Bronchial epithelial cell (primary cell): ENCODE measurements around the gene MOV10L1. TPM values are rescaled to one million over a fixed set of nuclear protein-coding genes. Genes with fewer than 3 reads are reported as not detected.

Source experiments
- DNase-seq: peaks from one replicate; pipeline ENCODE4 v3.0.0-alpha.2; 2010; ENCODE audit warnings: low read depth
- FAIRE-seq: peaks from 2 replicates; lab custom pipeline; 2011; peaks lifted over from hg19 to GRCh38; lab: Jason Lieb, UNC
- H3K27me3 ChIP-seq: 2 replicates; pipeline ENCODE4 v1.5.1; 2011; ENCODE audit warnings: low read length; ENCODE audit not compliant: control insufficient read depth, insufficient read depth
- H3K36me3 ChIP-seq: 2 replicates; pipeline ENCODE4 v1.5.1; 2011; ENCODE audit warnings: low read length; ENCODE audit not compliant: control insufficient read depth, insufficient read depth
- H3K4me3 ChIP-seq: 2 replicates; pipeline ENCODE4 v1.5.1; 2011; ENCODE audit warnings: mild to moderate bottlenecking, low read depth, low read length, control low read depth
- total RNA-seq: library from RNA; depleted of rRNA; stranded (reverse); fragments of >200 nt; gene quantifications from 2 replicates; pipeline ENCODE4 v1.2.1, GENCODE V29; 2014
- TF ChIP-seq, protein P1 (sequence below): IDR thresholded peaks from 2 replicates; pipeline ENCODE4 v1.5.1; 2011; ENCODE audit warnings: mild to moderate bottlenecking, moderate library complexity, low read length, control low read depth, inconsistent platforms; ENCODE audit not compliant: insufficient read depth, severe bottlenecking

MOV10L1 gene
- total RNA-seq, 1 donor from 2014 or later = 0.26 TPM

DNA sequence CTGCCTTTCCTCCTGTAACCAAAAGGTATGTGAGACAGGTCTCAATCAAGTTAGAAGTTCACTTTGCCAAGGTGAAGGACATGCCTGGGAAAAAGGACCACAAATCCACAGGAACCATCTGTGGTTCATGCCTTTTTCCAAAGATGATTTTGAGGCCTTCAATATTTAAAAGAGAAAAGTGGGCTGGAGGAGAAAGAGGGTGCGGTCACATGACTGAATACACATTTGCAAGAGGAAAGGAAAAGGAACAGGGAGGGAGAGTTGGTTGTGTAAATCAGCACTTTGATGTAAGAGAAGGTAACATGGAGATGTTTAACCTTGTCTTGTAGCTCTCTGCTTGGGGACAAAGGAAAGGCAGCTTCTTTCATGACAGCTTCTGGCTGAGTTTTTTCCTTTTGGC, 21.2 kb downstream of the MOV10L1 start:
- no peaks in the 10 kb centered on the region for H3K36me3 ChIP-seq
- TF ChIP-seq, protein P1, sequence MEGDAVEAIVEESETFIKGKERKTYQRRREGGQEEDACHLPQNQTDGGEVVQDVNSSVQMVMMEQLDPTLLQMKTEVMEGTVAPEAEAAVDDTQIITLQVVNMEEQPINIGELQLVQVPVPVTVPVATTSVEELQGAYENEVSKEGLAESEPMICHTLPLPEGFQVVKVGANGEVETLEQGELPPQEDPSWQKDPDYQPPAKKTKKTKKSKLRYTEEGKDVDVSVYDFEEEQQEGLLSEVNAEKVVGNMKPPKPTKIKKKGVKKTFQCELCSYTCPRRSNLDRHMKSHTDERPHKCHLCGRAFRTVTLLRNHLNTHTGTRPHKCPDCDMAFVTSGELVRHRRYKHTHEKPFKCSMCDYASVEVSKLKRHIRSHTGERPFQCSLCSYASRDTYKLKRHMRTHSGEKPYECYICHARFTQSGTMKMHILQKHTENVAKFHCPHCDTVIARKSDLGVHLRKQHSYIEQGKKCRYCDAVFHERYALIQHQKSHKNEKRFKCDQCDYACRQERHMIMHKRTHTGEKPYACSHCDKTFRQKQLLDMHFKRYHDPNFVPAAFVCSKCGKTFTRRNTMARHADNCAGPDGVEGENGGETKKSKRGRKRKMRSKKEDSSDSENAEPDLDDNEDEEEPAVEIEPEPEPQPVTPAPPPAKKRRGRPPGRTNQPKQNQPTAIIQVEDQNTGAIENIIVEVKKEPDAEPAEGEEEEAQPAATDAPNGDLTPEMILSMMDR = no peak
- no peaks in the 10 kb centered on the region for H3K27me3 ChIP-seq
- no peak for DNase-seq
- peak; percentile 64 for FAIRE-seq
- no peak overlapping the region for H3K4me3 ChIP-seq

DNA sequence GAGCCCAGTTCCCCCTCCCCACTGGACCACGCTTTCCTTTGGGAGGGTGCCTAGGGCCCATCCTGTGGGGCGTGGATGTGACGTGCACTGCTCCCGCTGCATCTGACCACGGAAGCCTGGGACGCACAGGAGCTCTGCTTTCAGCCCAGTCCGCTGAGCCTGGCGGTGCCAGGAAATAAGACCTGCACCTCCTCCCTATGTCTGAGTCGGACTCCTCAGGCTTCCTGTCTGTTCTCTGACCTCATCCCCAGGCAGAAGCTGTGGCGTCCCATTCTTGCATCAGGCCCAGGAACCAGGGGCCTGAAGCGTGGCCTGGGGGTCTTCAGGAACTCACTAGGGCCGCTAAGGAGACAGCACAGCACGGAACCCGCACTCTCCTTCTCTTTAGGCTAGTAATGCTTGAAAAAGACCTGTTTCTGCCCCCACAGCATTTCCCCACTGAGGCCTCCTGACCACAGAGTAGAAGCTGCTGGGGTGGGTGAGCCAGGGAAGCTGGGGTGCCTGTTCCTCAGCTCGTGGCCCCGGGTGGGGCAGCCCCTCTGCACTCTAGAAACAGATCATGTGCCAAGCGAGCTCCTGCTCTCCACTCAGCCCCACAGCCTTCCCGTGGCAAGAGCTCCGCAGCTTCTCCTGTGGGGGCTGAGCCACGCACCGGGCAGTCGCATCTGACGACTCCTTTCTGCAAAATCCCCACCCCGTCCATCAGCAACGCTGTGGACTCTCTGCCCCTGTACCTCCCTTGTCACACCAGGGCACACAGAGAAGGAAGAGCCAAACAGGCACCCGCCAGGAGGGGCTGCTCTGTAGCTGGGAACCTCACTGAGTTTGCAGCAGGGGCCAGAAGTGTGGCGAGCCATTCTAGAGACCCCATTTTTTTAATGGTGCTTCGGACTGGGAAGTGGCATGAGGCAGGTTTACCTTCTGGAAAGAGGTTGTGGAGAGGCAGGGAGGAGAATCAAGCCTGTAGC, 22.6 kb downstream of the MOV10L1 start:
- H3K4me3 ChIP-seq = no peak overlapping the region
- FAIRE-seq = no peak
- H3K36me3 ChIP-seq = no peaks in the 10 kb centered on the region
- DNase-seq = peak; percentile 52
- no peaks in the 10 kb centered on the region for H3K27me3 ChIP-seq
- TF ChIP-seq, protein P1 = no peak

- TF ChIP-seq, protein P1 = no peak
- Histone ChIP-seq H3K27me3 (no peaks in the 10 kb centered on the region), H3K4me3 (no peak overlapping the region), H3K36me3 (no peaks in the 10 kb centered on the region)
- DNase-seq (peak; percentile 29), FAIRE-seq (no peak)
Observed at GRCh38 chr22:50114221-50115021, 24.6 kb downstream of the MOV10L1 start.

GRCh38 chr22:50115693-50116092, 25.9 kb downstream of the MOV10L1 start:
- no peaks in the 10 kb centered on the region for H3K27me3 ChIP-seq
- FAIRE-seq = no peak
- DNase-seq = no peak

GRCh38 chr22:50117168-50117762, 27.5 kb downstream of the MOV10L1 start:
- no peaks in the 10 kb centered on the region for H3K27me3 ChIP-seq
- no peak for FAIRE-seq

More at GRCh38 chr22:50115693-50116092, 25.9 kb downstream of the MOV10L1 start:
- TF ChIP-seq, protein P1 = no peak
- H3K36me3 ChIP-seq = no peaks in the 10 kb centered on the region
- H3K4me3 ChIP-seq = no peak overlapping the region

More at GRCh38 chr22:50117168-50117762, 27.5 kb downstream of the MOV10L1 start:
- no peak for DNase-seq
- H3K36me3 ChIP-seq = no peaks in the 10 kb centered on the region
- TF ChIP-seq, protein P1 = no peak
- no peak overlapping the region for H3K4me3 ChIP-seq
